ENCODE measurements around the gene FBXL16. TPM values are rescaled to one million over a fixed set of nuclear protein-coding genes. Genes with fewer than 3 reads are reported as not detected.

Gene FBXL16
- total RNA-seq, 1 donor from 2014 or later, result 0.13 TPM

DNA sequence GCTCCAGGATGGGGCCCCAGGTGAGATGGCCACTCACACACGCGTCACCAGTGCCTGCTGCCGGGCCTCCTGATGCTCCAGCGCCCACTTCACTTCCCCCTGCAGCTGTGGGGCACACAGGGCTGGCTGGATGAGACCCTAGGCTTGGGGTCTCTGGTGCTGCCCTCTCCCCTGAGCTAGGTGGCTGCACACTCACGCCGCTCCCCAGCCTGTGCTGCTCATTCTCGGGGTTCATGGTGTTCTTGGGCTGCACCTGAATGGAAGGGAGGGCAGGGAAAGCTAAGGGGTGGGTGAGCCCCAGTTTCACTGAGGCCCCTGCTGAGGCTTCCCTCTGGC is 19.4 kb upstream of the FBXL16 start:
- H3K27me3 Mint-ChIP-seq (ENCODE audit: insufficient read depth, low read depth), result peaks cover 14% of the 10 kb centered on the region
- Histone ChIP-seq H3F3A (ENCODE audit: low read depth) (peaks cover 47% of the 10 kb centered on the region), H3K4me2 (no peak overlapping the region), H3K9ac (no peak overlapping the region), H3K27ac (no peak overlapping the region), H4K20me1 (ENCODE audit: low read depth) (peaks cover 43% of the 10 kb centered on the region), H3K27me3 (peaks cover 45% of the 10 kb centered on the region), H3K79me2 (ENCODE audit: low read depth) (no peaks in the 10 kb centered on the region), H3K4me1 (peaks cover 10% of the 10 kb centered on the region), H2AFZ (replicated peaks) (no peak overlapping the region), H3K36me3 (no peaks in the 10 kb centered on the region), H3K4me3 (no peak overlapping the region), H3K9me3 (ENCODE audit: low read depth) (no peaks in the 10 kb centered on the region)
- no peak for DNase-seq (ENCODE audit: low spot score)
- no peak overlapping the region for H3K4me3 Mint-ChIP-seq
- no peaks in the 10 kb centered on the region for H3K36me3 Mint-ChIP-seq
- TF ChIP-seq, protein P1, sequence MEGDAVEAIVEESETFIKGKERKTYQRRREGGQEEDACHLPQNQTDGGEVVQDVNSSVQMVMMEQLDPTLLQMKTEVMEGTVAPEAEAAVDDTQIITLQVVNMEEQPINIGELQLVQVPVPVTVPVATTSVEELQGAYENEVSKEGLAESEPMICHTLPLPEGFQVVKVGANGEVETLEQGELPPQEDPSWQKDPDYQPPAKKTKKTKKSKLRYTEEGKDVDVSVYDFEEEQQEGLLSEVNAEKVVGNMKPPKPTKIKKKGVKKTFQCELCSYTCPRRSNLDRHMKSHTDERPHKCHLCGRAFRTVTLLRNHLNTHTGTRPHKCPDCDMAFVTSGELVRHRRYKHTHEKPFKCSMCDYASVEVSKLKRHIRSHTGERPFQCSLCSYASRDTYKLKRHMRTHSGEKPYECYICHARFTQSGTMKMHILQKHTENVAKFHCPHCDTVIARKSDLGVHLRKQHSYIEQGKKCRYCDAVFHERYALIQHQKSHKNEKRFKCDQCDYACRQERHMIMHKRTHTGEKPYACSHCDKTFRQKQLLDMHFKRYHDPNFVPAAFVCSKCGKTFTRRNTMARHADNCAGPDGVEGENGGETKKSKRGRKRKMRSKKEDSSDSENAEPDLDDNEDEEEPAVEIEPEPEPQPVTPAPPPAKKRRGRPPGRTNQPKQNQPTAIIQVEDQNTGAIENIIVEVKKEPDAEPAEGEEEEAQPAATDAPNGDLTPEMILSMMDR (IDR thresholded peaks at IDR 0.05), result no peak
- no peak overlapping the region for H3K27ac Mint-ChIP-seq
- no peaks in the 10 kb centered on the region for H3K9me3 Mint-ChIP-seq
- H3K4me1 Mint-ChIP-seq, result peaks cover 3% of the 10 kb centered on the region

DNA sequence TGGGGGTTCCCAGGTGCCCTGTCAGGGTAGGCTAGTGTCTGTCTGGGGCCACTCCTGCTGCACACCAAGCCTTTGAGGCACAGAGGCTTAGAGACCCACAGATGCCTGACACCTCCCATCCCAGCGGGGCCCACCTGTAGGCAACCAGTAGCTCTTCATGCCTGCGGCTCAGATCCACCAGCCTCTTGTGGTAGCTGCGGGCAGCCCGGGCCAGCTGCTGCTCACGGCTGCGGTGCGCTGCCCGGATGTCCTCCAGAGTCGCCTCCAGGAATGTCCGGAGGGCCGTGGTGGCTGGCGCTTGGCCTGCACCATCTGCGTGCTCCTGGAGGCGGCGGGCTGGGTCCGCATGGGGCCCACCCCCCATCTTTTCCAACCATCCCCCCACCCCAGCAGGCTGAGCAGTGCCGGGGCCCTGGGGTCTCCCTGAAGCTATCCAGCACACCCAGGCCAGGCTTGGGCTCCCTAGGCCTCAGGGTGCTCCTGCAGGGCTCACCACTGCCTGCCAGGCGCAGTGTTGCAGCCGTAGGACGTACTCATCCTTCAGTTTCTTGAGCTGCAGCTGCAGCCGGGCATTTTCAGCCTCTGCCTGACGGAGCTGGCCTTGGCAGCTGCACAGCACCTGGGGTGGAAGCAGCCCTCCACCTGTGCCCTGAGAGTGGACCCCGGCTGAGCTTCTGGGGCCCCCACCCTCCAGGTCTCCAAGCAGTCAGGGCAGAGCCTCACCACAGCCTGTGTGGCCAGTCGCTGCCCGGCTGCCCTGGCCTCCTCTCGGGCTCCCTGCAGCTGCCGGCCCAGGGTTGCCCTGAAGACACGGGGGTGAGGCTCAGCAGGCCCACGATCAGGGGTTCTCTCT is 18.8 kb upstream of the FBXL16 start:
- no peak overlapping the region for H3K4me3 Mint-ChIP-seq
- H3K4me1 ChIP-seq, result peaks cover 14% of the 10 kb centered on the region
- no peak overlapping the region for H3K27ac ChIP-seq
- H3K9me3 Mint-ChIP-seq, result no peaks in the 10 kb centered on the region
- H3K9me3 ChIP-seq (ENCODE audit: low read depth), result no peaks in the 10 kb centered on the region
- H3K27me3 ChIP-seq, result peaks cover 44% of the 10 kb centered on the region
- H4K20me1 ChIP-seq (ENCODE audit: low read depth), result peaks cover 48% of the 10 kb centered on the region
- H3K4me1 Mint-ChIP-seq, result peaks cover 5% of the 10 kb centered on the region
- no peaks in the 10 kb centered on the region for H3K36me3 ChIP-seq
- no peak overlapping the region for H3K4me2 ChIP-seq
- no peak overlapping the region for H2AFZ ChIP-seq (replicated peaks)
- TF ChIP-seq EZH2 (IDR thresholded peaks at IDR 0.05), result no peak
- TF ChIP-seq, protein P1 (IDR thresholded peaks at IDR 0.05), result no peak
- no peak for TF ChIP-seq EZH2phosphoT487 (IDR thresholded peaks at IDR 0.05)
- no peak overlapping the region for H3K27ac Mint-ChIP-seq
- no peak overlapping the region for H3K9ac ChIP-seq
- peaks cover 48% of the 10 kb centered on the region for H3F3A ChIP-seq (ENCODE audit: low read depth)
- H3K79me2 ChIP-seq (ENCODE audit: low read depth), result no peaks in the 10 kb centered on the region
- H3K36me3 Mint-ChIP-seq, result no peaks in the 10 kb centered on the region
- H3K4me3 ChIP-seq, result no peak overlapping the region
- peaks cover 14% of the 10 kb centered on the region for H3K27me3 Mint-ChIP-seq (ENCODE audit: insufficient read depth, low read depth)
- DNase-seq (ENCODE audit: low spot score), result no peak

DNA sequence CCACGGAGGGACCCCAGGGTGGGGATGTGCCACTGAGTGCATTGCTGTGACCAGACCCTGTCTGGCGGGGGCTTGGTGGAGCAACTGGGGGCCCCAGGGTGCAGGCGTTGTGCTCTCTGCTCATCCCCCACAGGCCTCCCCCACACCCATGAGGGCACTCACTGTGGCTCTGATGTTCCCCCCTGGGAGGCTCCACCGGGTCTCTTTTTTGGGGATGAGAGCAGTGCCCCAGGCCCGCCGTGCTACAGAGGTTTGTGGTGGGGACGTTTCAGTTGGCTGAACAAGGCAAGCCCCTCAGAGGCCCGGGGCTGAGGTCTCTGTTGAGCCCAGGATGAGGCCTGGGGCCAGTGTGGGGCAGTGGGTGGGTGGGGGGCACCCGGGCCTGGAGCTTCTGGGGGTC is 18.1 kb upstream of the FBXL16 start:
- H3K4me3 Mint-ChIP-seq, result peak overlapping the region; percentile 21
- TF ChIP-seq EZH2 (IDR thresholded peaks at IDR 0.05) (no peak), EZH2phosphoT487 (IDR thresholded peaks at IDR 0.05) (no peak)
- TF ChIP-seq, protein P1 (IDR thresholded peaks at IDR 0.05), result no peak
- peaks cover 42% of the 10 kb centered on the region for H3F3A ChIP-seq (ENCODE audit: low read depth)
- peaks cover 14% of the 10 kb centered on the region for H3K27me3 Mint-ChIP-seq (ENCODE audit: insufficient read depth, low read depth)
- no peaks in the 10 kb centered on the region for H3K9me3 Mint-ChIP-seq
- no peaks in the 10 kb centered on the region for H3K36me3 ChIP-seq
- no peak overlapping the region for H3K27ac Mint-ChIP-seq
- peaks cover 37% of the 10 kb centered on the region for H3K27me3 ChIP-seq
- H3K27ac ChIP-seq, result no peak overlapping the region
- no peaks in the 10 kb centered on the region for H3K36me3 Mint-ChIP-seq
- DNase-seq (ENCODE audit: low spot score), result no peak
- no peak overlapping the region for H3K4me2 ChIP-seq
- peaks cover 12% of the 10 kb centered on the region for H3K4me1 Mint-ChIP-seq
- no peak overlapping the region for H2AFZ ChIP-seq (replicated peaks)
- H4K20me1 ChIP-seq (ENCODE audit: low read depth), result peaks cover 53% of the 10 kb centered on the region
- no peak overlapping the region for H3K9ac ChIP-seq
- no peak overlapping the region for H3K4me3 ChIP-seq
- no peaks in the 10 kb centered on the region for H3K9me3 ChIP-seq (ENCODE audit: low read depth)
- H3K4me1 ChIP-seq, result peaks cover 14% of the 10 kb centered on the region
- no peaks in the 10 kb centered on the region for H3K79me2 ChIP-seq (ENCODE audit: low read depth)
